Astrocyte (in vitro differentiated cells and primary cell): Measurements from ENCODE around the gene JAML. TPM values are rescaled to one million over a fixed set of nuclear protein-coding genes. Genes with fewer than 3 reads are reported as not detected.

ENCODE experiments used
- DNase-seq: peaks from one replicate; pipeline ENCODE4 v3.0.0-alpha.2; 2010; ENCODE audit warnings: low read depth
- FAIRE-seq: peaks from 2 replicates; lab custom pipeline; 2011; peaks lifted over from hg19 to GRCh38; lab: Jason Lieb, UNC
- H2AFZ ChIP-seq: 2 replicates; pipeline ENCODE4 v1.6.0; 2012; ENCODE audit warnings: low read depth, low read length, inconsistent platforms
- H3K27ac ChIP-seq: 2 replicates; pipeline ENCODE4 v1.5.1; 2011; ENCODE audit warnings: low read depth, low read length, inconsistent platforms
- H3K27me3 ChIP-seq: 2 replicates; pipeline ENCODE4 v1.6.0; 2011; ENCODE audit warnings: low read length, inconsistent platforms; ENCODE audit not compliant: insufficient read depth
- H3K36me3 ChIP-seq: 2 replicates; pipeline ENCODE4 v1.5.1; 2011; ENCODE audit warnings: low read length, inconsistent platforms; ENCODE audit not compliant: insufficient read depth
- H3K4me1 ChIP-seq: 2 replicates; pipeline ENCODE4 v1.5.1; 2011; ENCODE audit warnings: low read length, inconsistent platforms; ENCODE audit not compliant: insufficient read depth
- H3K4me2 ChIP-seq: 2 replicates; pipeline ENCODE4 v1.6.0; 2012; ENCODE audit warnings: low read length, inconsistent platforms
- H3K4me3 ChIP-seq: 2 replicates; pipeline ENCODE4 v1.5.1; 2011; ENCODE audit warnings: low read depth, mild to moderate bottlenecking, low read length, inconsistent platforms; ENCODE audit not compliant: insufficient read depth
- H3K79me2 ChIP-seq: 2 replicates; pipeline ENCODE4 v1.6.0; 2012; ENCODE audit warnings: mild to moderate bottlenecking, low read length, inconsistent platforms; ENCODE audit not compliant: insufficient read depth
- H3K9ac ChIP-seq: 2 replicates; pipeline ENCODE4 v1.6.0; 2012; ENCODE audit warnings: mild to moderate bottlenecking, low read length, inconsistent platforms
- H3K9me3 ChIP-seq: 2 replicates; pipeline ENCODE4 v1.5.1; 2012; ENCODE audit warnings: low read depth, mild to moderate bottlenecking, low read length, inconsistent platforms; ENCODE audit not compliant: insufficient read depth
- H4K20me1 ChIP-seq: 2 replicates; pipeline ENCODE4 v1.6.0; 2012; ENCODE audit warnings: low read length, inconsistent platforms; ENCODE audit not compliant: insufficient read depth
- H3K27ac Mint-ChIP-seq: one replicate; pipeline ENCODE4 v1.8.0; 2021; ENCODE audit warnings: mild to moderate bottlenecking, mixed read lengths; ENCODE audit not compliant: unreplicated experiment
- H3K27me3 Mint-ChIP-seq: one replicate; pipeline ENCODE4 v1.8.0; 2021; ENCODE audit warnings: low read depth, mixed read lengths; ENCODE audit not compliant: unreplicated experiment
- H3K36me3 Mint-ChIP-seq: one replicate; pipeline ENCODE4 v1.8.0; 2021; ENCODE audit warnings: low read depth, mixed read lengths; ENCODE audit not compliant: unreplicated experiment
- H3K4me1 Mint-ChIP-seq: one replicate; pipeline ENCODE4 v1.8.0; 2021; ENCODE audit warnings: low read depth, mixed read lengths; ENCODE audit not compliant: unreplicated experiment
- H3K4me3 Mint-ChIP-seq: one replicate; pipeline ENCODE4 v1.8.0; 2021; ENCODE audit warnings: mild to moderate bottlenecking, moderate library complexity, mixed read lengths; ENCODE audit not compliant: unreplicated experiment
- H3K9me3 Mint-ChIP-seq: one replicate; pipeline ENCODE4 v1.8.0; 2021; ENCODE audit warnings: mild to moderate bottlenecking, mixed read lengths; ENCODE audit not compliant: unreplicated experiment
- EZH2 ChIP-seq: IDR thresholded peaks from 2 replicates; pipeline ENCODE4 v1.6.1; 2012; ENCODE audit warnings: mild to moderate bottlenecking, low read length, inconsistent platforms; ENCODE audit not compliant: insufficient read depth
- total RNA-seq: library from RNA; stranded (reverse); gene quantifications from 2 replicates; pipeline ENCODE4 v1.2.1, GENCODE V29; 2021
- TF ChIP-seq, protein P1 (sequence below): IDR thresholded peaks from 2 replicates; pipeline ENCODE4 v1.5.1; 2011; ENCODE audit warnings: low read depth, mild to moderate bottlenecking, inconsistent platforms, low read length, moderate library complexity; ENCODE audit not compliant: insufficient read depth

Gene JAML
- total RNA-seq, 1 donor from 2014 or later = not detected

DNA sequence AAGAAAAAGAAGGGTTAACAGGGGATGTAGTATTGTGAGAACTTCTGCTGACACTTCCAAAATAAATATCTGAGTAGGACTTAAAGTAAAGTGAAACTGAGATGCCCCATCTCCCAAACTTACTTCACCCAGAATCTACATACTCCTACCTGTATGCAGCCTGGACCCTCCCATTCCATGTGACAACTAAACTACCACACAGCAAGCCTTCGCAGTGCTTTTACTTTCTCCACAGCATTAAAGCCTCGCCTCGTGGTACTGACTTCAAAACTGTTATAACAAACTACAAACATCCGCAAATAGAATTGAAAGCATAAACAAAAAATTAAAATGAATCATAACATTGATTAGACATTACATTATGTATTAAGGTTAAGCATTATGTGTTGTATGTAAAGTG lies 38.3 kb upstream of the JAML start:
- no peak overlapping the region for H3K4me3 Mint-ChIP-seq
- H3K36me3 Mint-ChIP-seq = no peaks in the 10 kb centered on the region

DNA sequence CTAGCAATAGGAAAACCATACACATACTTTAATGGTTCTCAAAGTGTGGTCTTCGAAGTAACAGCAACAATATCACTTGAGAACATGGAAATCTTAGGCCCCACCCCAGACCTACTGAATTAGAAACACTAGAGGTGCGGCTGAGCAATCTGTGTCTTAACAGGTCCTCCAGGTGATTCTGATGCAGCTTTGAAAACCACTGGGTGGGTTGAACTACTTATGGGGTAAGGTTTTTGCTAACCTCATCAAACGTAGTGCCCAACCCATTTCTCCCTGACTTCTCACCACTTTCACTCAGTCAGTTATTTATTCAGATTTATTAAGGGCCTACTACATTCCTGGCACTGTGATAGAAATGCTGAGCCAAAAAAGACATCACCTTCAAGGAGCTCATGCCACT lies 35.5 kb upstream of the JAML start:
- Mint-ChIP-seq H3K36me3 (no peaks in the 10 kb centered on the region), H3K27ac (no peak overlapping the region), H3K27me3 (peaks cover 36% of the 10 kb centered on the region), H3K4me3 (no peak overlapping the region), H3K4me1 (peaks cover 6% of the 10 kb centered on the region), H3K9me3 (no peaks in the 10 kb centered on the region)
- H3K4me2 ChIP-seq = no peak overlapping the region
- H3K4me1 ChIP-seq = no peaks in the 10 kb centered on the region
- H3K9me3 ChIP-seq = no peaks in the 10 kb centered on the region
- H3K9ac ChIP-seq = no peak overlapping the region
- no peak for TF ChIP-seq EZH2
- TF ChIP-seq, protein P1, sequence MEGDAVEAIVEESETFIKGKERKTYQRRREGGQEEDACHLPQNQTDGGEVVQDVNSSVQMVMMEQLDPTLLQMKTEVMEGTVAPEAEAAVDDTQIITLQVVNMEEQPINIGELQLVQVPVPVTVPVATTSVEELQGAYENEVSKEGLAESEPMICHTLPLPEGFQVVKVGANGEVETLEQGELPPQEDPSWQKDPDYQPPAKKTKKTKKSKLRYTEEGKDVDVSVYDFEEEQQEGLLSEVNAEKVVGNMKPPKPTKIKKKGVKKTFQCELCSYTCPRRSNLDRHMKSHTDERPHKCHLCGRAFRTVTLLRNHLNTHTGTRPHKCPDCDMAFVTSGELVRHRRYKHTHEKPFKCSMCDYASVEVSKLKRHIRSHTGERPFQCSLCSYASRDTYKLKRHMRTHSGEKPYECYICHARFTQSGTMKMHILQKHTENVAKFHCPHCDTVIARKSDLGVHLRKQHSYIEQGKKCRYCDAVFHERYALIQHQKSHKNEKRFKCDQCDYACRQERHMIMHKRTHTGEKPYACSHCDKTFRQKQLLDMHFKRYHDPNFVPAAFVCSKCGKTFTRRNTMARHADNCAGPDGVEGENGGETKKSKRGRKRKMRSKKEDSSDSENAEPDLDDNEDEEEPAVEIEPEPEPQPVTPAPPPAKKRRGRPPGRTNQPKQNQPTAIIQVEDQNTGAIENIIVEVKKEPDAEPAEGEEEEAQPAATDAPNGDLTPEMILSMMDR = no peak
- no peak overlapping the region for H3K4me3 ChIP-seq
- no peak overlapping the region for H3K27ac ChIP-seq
- no peak overlapping the region for H2AFZ ChIP-seq
- no peak for DNase-seq
- no peaks in the 10 kb centered on the region for H3K36me3 ChIP-seq
- no peaks in the 10 kb centered on the region for H4K20me1 ChIP-seq
- H3K79me2 ChIP-seq = no peaks in the 10 kb centered on the region
- H3K27me3 ChIP-seq = peaks cover 46% of the 10 kb centered on the region
- FAIRE-seq = no peak

More for the DNA sequence above, 38.3 kb upstream of the JAML start:
- Histone ChIP-seq H3K27me3 (peaks cover 67% of the 10 kb centered on the region), H3K4me1 (no peaks in the 10 kb centered on the region), H3K27ac (no peak overlapping the region), H3K4me3 (no peak overlapping the region), H3K36me3 (no peaks in the 10 kb centered on the region), H3K4me2 (no peak overlapping the region), H3K9me3 (no peaks in the 10 kb centered on the region), H3K9ac (no peak overlapping the region), H2AFZ (no peak overlapping the region), H4K20me1 (no peaks in the 10 kb centered on the region), H3K79me2 (no peaks in the 10 kb centered on the region)
- DNase-seq (no peak), FAIRE-seq (no peak)
- no peaks in the 10 kb centered on the region for H3K9me3 Mint-ChIP-seq
- H3K27me3 Mint-ChIP-seq = peaks cover 44% of the 10 kb centered on the region
- TF ChIP-seq EZH2 = no peak
- TF ChIP-seq, protein P1 = no peak
- no peak overlapping the region for H3K27ac Mint-ChIP-seq
- peaks cover 6% of the 10 kb centered on the region for H3K4me1 Mint-ChIP-seq

DNA sequence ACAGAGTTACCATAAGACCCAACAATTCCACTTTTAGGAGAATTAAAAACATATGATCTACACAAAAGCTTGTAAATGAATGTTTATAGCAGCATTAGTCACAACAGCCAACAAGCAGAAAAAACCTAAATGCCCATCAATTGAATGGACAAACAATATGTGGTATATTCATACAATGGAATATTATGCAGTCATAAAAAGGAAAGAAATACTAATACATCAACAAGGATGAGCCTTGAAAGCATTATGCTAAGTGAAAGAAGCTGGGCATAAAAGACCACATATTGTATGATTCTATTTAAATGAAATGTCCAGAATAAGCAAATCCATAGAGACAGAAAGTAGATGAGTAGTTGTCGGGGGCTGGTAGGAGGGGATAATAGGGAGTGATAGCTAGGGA lies 34.3 kb upstream of the JAML start:
- no peak for TF ChIP-seq EZH2
- TF ChIP-seq, protein P1 = no peak
- Histone ChIP-seq H3K79me2 (no peaks in the 10 kb centered on the region), H3K4me1 (no peaks in the 10 kb centered on the region), H3K4me2 (no peak overlapping the region), H3K9me3 (no peaks in the 10 kb centered on the region), H3K36me3 (no peaks in the 10 kb centered on the region), H3K9ac (no peak overlapping the region), H2AFZ (no peak overlapping the region), H3K27me3 (peaks cover 41% of the 10 kb centered on the region), H3K27ac (no peak overlapping the region), H4K20me1 (no peaks in the 10 kb centered on the region), H3K4me3 (no peak overlapping the region)
- Mint-ChIP-seq H3K9me3 (no peaks in the 10 kb centered on the region), H3K27ac (no peak overlapping the region), H3K4me1 (peaks cover 3% of the 10 kb centered on the region), H3K4me3 (no peak overlapping the region), H3K27me3 (peaks cover 24% of the 10 kb centered on the region), H3K36me3 (no peaks in the 10 kb centered on the region)
- DNase-seq = no peak
- no peak for FAIRE-seq
